MCF 10A (cell line): Measurements from ENCODE around the gene FAR2. TPM values are rescaled to one million over a fixed set of nuclear protein-coding genes. Genes with fewer than 3 reads are reported as not detected.

ENCODE experiments used
- BruUV-seq: library from RNA; stranded (reverse); fragments of 400-500 nt; replicated peaks from 2 replicates; lab custom pipeline; 2021; lab: Mats Ljungman, UMichigan
- CTCF ChIA-PET: fragments of 300-600 bp; sonication (Branson Sonifier 250); formaldehyde crosslinking; extraction: SDS; loops from one replicate; lab custom pipeline; 2021; ENCODE audit warnings: antibody characterized with exemption, inconsistent platforms; lab: Yijun Ruan, JAX
- POLR2A ChIA-PET: fragments of 300-600, 350-650 bp; sonication (Branson Sonifier 250); formaldehyde crosslinking; extraction: SDS; loops from one replicate; lab custom pipeline; 2020; ENCODE audit warnings: antibody characterized with exemption, inconsistent platforms; lab: Yijun Ruan, JAX
- DNase-seq: peaks from one replicate; pipeline ENCODE4 v3.0.0-alpha.2; 2018; ENCODE audit not compliant: unreplicated experiment
- H3K27ac Mint-ChIP-seq: one replicate; pipeline ENCODE4 v1.8.0; 2022; ENCODE audit warnings: mild to moderate bottlenecking, low read depth, mixed read lengths; ENCODE audit not compliant: unreplicated experiment
- H3K27me3 Mint-ChIP-seq: one replicate; pipeline ENCODE4 v1.8.0; 2022; ENCODE audit warnings: mixed read lengths; ENCODE audit not compliant: insufficient read depth, unreplicated experiment
- H3K36me3 Mint-ChIP-seq: one replicate; pipeline ENCODE4 v1.8.0; 2022; ENCODE audit warnings: mild to moderate bottlenecking, moderate library complexity, mixed read lengths; ENCODE audit not compliant: insufficient read depth, unreplicated experiment
- H3K4me1 Mint-ChIP-seq: one replicate; pipeline ENCODE4 v1.8.0; 2022; ENCODE audit warnings: mixed read lengths; ENCODE audit not compliant: insufficient read depth, unreplicated experiment
- H3K4me3 Mint-ChIP-seq: one replicate; pipeline ENCODE4 v1.8.0; 2022; ENCODE audit warnings: mild to moderate bottlenecking, moderate library complexity, mixed read lengths; ENCODE audit not compliant: unreplicated experiment
- H3K9me3 Mint-ChIP-seq: one replicate; pipeline ENCODE4 v1.8.0; 2022; ENCODE audit warnings: mixed read lengths; ENCODE audit not compliant: unreplicated experiment
- CTCF ChIP-seq: fragments of 200-600 bp; IDR thresholded peaks from one replicate; pipeline ENCODE4 v1.8.0; 2022; ENCODE audit warnings: antibody characterized with exemption, mild to moderate bottlenecking; ENCODE audit not compliant: unreplicated experiment
- intact Hi-C: fragments of 100-400 bp; cut with micrococcal nuclease; formaldehyde crosslinking; loops from 2 replicates; pipeline ENCODE4 v1.14.1; 2022
- total RNA-seq: library from RNA; stranded (reverse); gene quantifications from 2 replicates; pipeline ENCODE4 v1.2.3, GENCODE V29; 2022

The FAR2 gene
- total RNA-seq, 1 experiment from 2014 or later, result 1.7 TPM

- no peaks in the 10 kb centered on the region for H3K9me3 Mint-ChIP-seq
- TF ChIP-seq CTCF, result no peak
- no peak for DNase-seq
- intact Hi-C loops, result no loop called here
- CTCF ChIA-PET, result interaction anchor here (1.5 kb wide), 1 partner anchor 75 kb away, joined by 3 read pairs; no protein-coding TSS in a partner anchor
- BruUV-seq, result no TSS peak
- no peaks in the 10 kb centered on the region for H3K27me3 Mint-ChIP-seq
- H3K27ac Mint-ChIP-seq, result no peak overlapping the region
- H3K4me1 Mint-ChIP-seq, result peaks cover 7% of the 10 kb centered on the region
- POLR2A ChIA-PET, result no interaction called here
- H3K4me3 Mint-ChIP-seq, result no peak overlapping the region
- no peaks in the 10 kb centered on the region for H3K36me3 Mint-ChIP-seq
Observed at GRCh38 chr12:29242921-29243431, 93.9 kb downstream of the FAR2 start.

DNA sequence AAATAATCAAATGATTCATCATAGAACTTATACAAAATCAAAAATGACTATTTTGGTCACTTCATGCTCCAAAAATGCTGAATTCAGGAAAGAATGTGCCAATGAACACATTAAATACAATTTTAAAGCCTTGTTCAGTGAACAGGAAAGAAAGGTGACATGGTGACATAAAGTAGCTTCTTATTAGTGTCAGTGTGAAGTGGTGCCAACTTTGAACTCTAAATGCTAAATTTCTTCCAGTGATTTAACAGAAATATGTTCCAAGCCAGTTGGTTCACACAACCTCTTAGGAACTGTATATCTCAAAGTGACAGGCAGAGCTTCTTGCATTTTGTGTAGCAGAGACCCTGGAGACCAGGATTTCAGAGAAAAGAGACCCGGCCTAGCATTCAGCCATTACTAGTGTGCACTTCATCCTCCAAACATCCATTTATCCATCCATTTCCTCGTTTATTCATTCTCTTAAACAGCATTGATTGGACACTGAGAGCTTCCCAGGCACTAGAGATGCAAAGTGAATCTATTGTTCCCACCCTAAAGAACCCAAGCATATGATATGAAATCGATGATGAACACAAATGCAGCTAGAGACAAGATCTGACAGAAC lies 95.2 kb downstream of the FAR2 start:
- Mint-ChIP-seq H3K27ac (no peak overlapping the region), H3K27me3 (no peaks in the 10 kb centered on the region), H3K9me3 (no peaks in the 10 kb centered on the region), H3K4me1 (peaks cover 7% of the 10 kb centered on the region), H3K36me3 (no peaks in the 10 kb centered on the region), H3K4me3 (no peak overlapping the region)
- TF ChIP-seq CTCF, result no peak
- ChIA-PET POLR2A (interaction anchor here (0.6 kb wide), 1 partner anchor 601 kb away, joined by 5 read pairs; no protein-coding TSS in a partner anchor), CTCF (interaction anchor here (1.2 kb wide), 1 partner anchor 170 kb away, joined by 4 read pairs; no protein-coding TSS in a partner anchor)
- intact Hi-C loops, result no loop called here
- DNase-seq, result no peak
- no TSS peak for BruUV-seq

- CTCF ChIA-PET, result no interaction called here
- Mint-ChIP-seq H3K27ac (no peak overlapping the region), H3K27me3 (no peaks in the 10 kb centered on the region), H3K9me3 (no peaks in the 10 kb centered on the region), H3K4me1 (peaks cover 7% of the 10 kb centered on the region), H3K36me3 (no peaks in the 10 kb centered on the region), H3K4me3 (no peak overlapping the region)
- no peak for TF ChIP-seq CTCF
- intact Hi-C loops, result no loop called here
- no peak for DNase-seq
- POLR2A ChIA-PET, result no interaction called here
- no TSS peak for BruUV-seq
Observed at GRCh38 chr12:29245246-29245645, 96.2 kb downstream of the FAR2 start.

GRCh38 chr12:29249930-29250329 lies 100.9 kb downstream of the FAR2 start:
- Mint-ChIP-seq H3K9me3 (no peaks in the 10 kb centered on the region), H3K36me3 (no peaks in the 10 kb centered on the region)
- BruUV-seq, result no TSS peak

More at GRCh38 chr12:29249930-29250329, 100.9 kb downstream of the FAR2 start:
- POLR2A ChIA-PET, result interaction anchor here (1.1 kb wide), 1 partner anchor 9 kb away, joined by 3 read pairs; no protein-coding TSS in a partner anchor
- Mint-ChIP-seq H3K27ac (no peak overlapping the region), H3K4me1 (no peaks in the 10 kb centered on the region), H3K27me3 (no peaks in the 10 kb centered on the region), H3K4me3 (no peak overlapping the region)
- DNase-seq, result no peak
- CTCF ChIA-PET, result no interaction called here
- intact Hi-C loops, result no loop called here
- TF ChIP-seq CTCF, result no peak
